ENCODE data around the gene KLK10.

Gene KLK10

DNA sequence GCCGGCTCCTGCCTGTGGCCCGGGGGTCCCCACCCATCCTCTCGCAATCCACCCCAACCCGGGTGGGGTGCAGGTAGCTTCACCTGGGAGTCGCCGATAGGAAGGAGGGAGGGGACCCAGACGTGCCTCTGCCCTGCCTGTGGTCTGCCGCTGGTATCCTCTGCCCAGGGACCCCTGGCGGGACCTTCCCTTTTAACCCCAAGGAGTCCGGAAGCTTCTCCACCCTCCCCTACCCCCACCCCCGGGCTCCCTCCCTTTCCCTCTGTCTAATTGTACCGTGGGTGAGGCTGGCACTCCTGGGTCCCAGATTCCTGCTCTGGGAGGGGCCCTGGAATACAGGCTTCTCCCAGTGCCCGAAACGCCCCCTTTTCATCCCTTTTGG lies at the start of gene KLK10:
KLK10 (minus strand) TSS at position 166 of the 382 bp plus-strand sequence. CDS start 579 bp downstream, outside the sequence.
- DNase-seq (ENCODE audit: low spot score), result no peak

DNA sequence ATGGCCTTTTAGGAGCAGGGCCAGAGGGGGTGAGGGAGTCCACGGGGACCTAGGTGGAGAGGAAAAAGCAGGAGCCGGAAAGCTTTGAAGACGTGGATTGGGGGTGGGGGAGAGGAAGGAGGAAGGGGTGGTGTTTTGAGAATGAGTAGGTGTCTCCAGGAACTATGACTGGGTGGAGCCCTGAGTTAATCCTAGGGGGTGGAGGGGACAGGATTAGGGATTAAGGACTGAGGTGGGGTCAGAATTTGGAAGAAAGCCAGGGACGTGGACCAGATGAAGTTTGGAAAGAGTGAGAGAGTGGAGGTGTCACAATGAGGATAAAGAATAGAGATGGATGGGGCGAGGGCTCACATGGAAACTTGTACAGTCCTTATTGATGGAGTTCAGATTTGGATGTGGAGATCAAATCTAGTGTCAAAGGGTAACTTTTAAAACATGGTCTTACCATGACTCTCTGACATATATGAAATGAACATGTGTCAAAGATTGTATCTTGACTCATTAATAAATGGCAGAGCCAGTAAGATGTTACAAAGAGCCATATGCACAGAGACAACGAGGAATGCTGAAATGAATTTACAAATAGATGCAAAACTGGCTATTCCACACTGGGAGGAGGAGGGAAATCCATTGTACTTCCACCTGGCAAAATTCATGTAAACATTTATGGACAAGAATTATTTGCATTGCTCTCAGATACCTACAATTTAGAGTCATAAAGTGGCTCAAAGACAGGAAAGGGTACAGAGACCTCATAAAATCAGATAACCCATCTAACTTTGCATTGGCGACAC lies 47.1 kb upstream of the KLK10 start:
- no peak for DNase-seq (ENCODE audit: low spot score)

GRCh38 chr19:51065221-51065960 lies 45.9 kb upstream of the KLK10 start:
- no peak for DNase-seq (ENCODE audit: low spot score)

DNA sequence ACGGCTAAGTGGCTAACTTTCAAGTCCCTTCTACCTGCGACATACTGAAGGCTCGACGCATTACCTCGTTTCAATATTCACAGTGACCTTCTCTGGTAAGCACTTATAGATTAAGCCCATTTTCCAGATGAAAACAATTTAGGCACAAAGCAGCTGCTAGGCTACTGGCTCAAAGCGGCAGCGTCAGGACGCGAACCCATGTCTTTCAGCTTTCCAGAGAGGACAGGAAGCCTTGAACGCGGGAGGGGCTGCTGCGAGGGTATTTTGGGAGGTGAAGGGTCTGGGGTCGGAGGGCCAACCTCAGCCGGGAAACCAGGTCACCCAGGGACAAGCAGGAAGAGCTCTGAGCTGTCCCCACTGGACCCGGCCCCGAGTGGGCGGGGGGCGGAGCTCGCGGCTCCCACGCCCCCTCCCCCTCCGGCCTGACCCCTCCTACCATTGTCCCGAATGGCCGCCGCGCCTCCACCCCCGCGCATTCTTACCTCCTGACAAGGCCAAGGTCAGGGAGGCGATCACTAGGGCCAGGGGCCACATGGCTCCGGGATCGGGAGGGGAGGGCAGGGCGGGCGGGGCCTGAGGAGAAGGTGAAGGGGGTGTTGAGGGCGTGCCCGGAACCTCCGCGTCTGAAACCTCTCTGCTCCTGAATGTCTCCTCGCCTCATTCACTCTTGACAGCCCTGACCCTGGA lies 45.2 kb upstream of the KLK10 start, which contains the start of gene KLK13:
KLK13 (minus strand) TSS at position 559 of the 687 bp plus-strand sequence; CDS start at position 534, 25 bp downstream.
- DNase-seq (ENCODE audit: low spot score), result no peak

DNA sequence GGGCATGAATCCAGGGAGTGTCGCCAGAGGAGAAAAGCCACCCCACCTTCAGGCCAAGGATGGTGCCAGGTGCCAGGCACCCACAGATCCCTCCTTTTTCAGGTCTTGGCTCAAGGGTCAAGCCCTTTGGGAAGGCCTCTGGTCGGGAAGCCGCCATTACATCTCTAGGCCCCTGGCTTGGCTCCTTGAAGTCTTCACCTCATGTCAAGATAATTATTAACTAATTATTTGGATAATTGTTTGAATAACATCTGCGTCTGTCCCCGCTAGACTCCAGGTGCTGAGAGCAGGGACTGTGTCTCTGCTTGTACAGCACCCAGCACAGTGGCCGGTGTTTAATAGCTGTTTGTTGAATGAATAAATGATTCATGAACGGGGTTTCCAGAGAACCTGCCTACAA lies 44.2 kb upstream of the KLK10 start:
- no peak for DNase-seq (ENCODE audit: low spot score)

GRCh38 chr19:51060973-51061372 lies 41.5 kb upstream of the KLK10 start:
- no peak for DNase-seq (ENCODE audit: low spot score)

- no peak for DNase-seq (ENCODE audit: low spot score)
Observed at GRCh38 chr19:51060336-51060735, 40.8 kb upstream of the KLK10 start.

DNA sequence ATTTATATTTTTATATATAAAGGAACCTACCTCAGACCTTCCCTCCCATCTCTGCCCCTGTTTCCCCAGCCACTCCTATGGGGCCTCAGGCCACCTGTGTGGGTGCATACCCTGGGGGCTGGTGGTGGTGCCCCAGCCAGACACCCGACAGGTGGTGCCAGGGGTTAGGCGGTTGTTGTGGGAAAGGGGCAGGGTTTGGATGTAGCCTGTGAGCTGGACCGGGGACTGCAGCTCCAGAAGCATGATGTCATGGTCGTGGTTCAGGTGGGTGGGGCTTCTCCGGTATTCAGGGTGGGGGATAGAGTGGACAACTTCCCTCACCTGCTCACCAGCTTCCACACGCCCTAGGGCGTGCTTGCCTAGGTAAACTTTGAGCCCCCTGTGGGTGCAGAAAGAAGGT lies 40.2 kb upstream of the KLK10 start:
- DNase-seq (ENCODE audit: low spot score), result no peak

GRCh38 chr19:51055866-51056265 lies 36.4 kb upstream of the KLK10 start:
- DNase-seq (ENCODE audit: low spot score), result no peak

DNA sequence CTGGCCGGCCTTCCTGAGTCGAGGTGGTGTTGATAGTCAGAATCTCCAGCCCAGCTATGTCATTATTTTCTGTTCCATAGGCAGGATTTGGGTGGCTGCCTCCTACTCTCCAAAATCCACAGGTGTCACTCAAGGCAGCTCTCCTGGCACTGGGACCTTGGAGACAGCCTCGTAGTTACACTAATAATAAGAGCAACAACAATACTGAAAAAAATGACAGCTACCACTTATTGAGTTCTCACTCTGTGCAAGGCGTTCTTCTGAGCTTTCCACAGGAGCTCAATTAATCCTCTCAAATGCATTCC lies 27.5 kb upstream of the KLK10 start:
- no peak for DNase-seq (ENCODE audit: low spot score)

DNA sequence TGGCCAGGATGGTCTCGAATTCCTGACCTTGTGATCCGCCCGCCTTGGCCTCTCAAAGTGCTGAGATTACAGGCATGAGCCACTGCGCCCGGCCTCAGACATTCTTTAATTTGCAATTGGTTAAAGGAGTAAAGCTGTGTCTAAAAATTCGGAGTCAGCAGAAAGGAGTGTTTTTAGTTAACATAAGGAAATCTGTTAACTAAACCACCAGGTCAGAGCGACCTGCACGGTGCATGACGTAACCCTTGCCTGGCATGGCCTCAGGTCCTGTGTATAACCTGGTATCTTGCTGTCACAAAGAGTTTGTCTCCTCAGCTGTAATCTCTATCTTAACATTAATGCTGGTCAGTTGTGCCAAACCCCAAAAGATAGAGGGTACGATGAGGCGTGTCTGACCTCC lies 24.8 kb upstream of the KLK10 start:
- no peak for DNase-seq (ENCODE audit: low spot score)

- DNase-seq (ENCODE audit: low spot score), result no peak
Observed at GRCh38 chr19:51043497-51043896, 24.0 kb upstream of the KLK10 start.

- DNase-seq (ENCODE audit: low spot score), result no peak
Observed at GRCh38 chr19:51040151-51040550, 20.6 kb upstream of the KLK10 start.

DNA sequence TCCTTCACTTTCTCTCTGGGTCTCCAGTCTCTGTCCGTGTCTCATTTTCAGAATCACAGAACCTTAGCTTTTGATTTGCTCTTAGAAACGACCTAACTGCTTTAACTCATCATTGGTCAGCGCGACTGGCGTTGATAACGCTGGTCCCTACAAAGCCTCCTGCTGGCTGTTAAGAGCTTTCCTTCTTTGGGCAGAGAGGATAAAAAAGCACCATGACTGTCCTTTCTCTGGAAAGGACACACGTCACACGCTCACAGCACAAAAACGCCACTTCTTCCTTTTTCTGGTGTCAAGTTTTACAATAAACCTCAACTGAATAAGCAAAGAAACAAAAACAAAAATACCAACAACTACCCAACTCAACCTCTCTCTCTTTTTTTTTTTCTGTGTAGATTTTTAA lies 17.0 kb upstream of the KLK10 start:
- DNase-seq (ENCODE audit: low spot score), result no peak

DNA sequence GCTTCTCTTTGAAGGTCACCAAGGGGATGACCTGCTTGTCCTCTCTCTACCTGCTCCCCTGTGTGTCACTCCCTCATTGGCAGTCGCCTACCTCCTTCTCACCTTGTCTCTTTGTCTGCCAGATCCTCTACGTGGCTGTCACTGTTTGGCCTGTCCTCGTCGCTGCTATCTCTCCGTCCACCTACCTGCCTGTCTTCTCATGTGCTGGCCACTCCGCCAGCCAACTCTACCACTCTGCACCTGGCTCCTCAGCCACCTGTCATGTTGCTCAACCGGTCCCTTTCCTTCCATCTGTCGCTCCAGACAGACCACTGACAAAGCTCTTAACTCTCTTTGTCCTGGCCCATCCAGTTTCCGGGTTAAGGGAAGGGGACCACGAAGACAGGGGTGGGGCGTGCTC lies 15.2 kb upstream of the KLK10 start, which contains the start of gene KLK12:
KLK12 (minus strand) TSS at position 299 of the 400 bp plus-strand sequence. CDS start 381 bp downstream, outside the sequence.
- DNase-seq (ENCODE audit: low spot score), result no peak

DNA sequence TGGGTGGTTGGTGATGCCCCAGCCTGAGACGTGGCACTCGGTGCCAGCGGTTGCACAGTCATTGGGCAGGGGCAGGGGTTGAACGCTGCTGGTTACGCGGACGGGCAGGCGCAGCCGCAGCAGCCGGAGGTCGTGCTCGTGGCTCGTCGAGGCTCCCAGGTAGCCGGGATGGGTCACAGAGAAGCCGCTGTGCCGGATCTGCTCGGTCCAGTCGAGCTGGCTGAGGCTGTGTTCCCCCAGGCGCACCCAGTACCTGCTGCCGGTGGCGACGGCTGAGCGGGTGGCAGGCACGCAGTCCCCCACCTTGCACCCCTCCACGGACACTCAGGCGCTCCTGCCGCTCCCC lies 12.3 kb upstream of the KLK10 start:
- DNase-seq (ENCODE audit: low spot score), result no peak

- DNase-seq (ENCODE audit: low spot score), result no peak
Observed at GRCh38 chr19:51031220-51031879, 11.8 kb upstream of the KLK10 start.

GRCh38 chr19:51030631-51031030 lies 11.1 kb upstream of the KLK10 start:
- no peak for DNase-seq (ENCODE audit: low spot score)

DNA sequence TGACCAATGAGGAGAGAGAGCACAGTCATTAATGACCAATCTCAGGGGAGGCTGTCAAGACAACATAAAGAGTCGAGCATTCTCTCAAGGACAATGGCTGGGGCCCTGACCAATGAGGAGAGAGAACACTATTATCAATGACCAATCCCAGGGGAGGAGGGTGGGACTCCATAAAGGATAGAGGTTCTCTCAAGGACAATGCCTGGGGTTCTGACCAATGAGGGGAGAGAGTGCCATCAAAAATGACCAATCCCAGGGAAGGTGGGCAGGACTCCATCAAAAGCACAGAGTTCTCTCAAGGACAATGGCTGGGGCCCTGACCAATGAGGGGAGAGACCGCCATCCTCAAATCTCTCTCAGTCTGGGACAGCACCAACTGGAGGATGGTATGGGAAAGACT lies 10.2 kb upstream of the KLK10 start:
- DNase-seq (ENCODE audit: low spot score), result no peak

GRCh38 chr19:51027873-51028272 lies 8.4 kb upstream of the KLK10 start:
- DNase-seq (ENCODE audit: low spot score), result no peak

- no peak for DNase-seq (ENCODE audit: low spot score)
Observed at GRCh38 chr19:51027126-51027806, 7.8 kb upstream of the KLK10 start.

GRCh38 chr19:51026554-51026831 lies 7.0 kb upstream of the KLK10 start, which contains the start of gene KLK11:
KLK11 (minus strand) TSS chr19:51026616; CDS start chr19:51025631, 985 bp downstream.
- no peak for DNase-seq (ENCODE audit: low spot score)

Data from kidney capillary endothelial cell (primary cell).